Activated T-cell treated with anti-CD3 and anti-CD28 coated beads, Interleukin-2, amount 50 U/mL, for 1 hour (primary cell): Measurements from ENCODE around the gene OTOS.

ENCODE experiments used
- DNase-seq: peaks from one replicate; pipeline ENCODE4 v3.0.0-alpha.2; 2020

OTOS gene

GRCh38 chr2:240140511-240140910 is at the start of gene OTOS:
OTOS (minus strand) TSS chr2:240140658; CDS start chr2:240140326, 332 bp downstream.
- no peak for DNase-seq

GRCh38 chr2:240189686-240190085 is 49.2 kb upstream of the OTOS start:
- DNase-seq = no peak

DNA sequence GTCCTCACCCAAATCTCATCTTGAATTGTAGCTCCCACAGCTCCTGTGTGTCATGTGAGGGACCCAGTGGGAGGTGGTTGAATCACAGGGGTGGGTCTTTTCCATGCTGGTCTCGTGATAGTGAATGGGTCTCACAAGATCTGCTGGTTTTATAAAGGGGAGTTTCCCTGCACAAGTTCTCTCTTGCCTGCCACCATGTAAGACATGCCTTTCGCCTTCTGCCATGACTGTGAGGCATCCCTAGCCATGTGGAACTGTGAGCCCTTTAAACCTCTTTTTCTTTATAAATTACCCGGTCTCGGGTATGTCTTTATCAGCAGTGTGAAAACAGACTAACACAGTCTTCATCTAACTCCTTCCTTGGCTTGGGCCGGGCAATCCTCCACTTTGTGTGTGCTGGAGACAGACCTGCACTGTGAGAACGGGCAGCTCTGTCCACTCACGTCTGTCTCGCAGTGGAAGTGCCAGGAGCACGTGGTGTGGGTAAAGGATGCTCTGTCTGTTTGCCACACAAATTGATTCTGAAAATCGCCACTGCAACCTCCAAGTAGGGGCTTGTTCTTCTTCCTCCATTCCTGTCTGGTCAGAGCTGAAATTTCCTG is 47.6 kb upstream of the OTOS start:
- no peak for DNase-seq

DNA sequence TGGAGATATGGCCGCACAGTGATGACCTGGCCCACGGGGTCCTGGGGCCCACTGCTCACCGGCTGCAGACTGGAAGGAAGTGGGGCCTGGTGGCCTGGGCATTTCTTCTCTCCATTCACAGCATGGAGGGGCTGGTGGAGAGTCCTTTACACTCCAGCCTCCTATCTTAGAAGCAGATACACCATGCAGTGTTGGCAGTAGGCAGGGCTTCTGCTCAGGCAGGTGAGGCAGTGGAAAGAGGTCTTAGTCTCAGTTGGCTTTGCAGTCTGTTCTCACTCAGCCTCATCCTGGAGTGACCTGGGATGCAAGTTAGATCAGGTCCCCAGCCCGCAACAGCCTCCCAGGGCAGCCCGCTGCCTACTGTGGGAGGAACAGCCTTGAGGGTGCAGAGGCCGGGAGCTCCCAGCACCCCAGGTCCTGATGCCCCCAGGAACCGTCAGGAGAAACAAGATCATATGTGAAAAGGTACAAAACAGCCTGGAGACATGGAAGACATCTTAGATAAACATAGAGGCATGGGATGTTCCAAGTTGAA is 45.8 kb upstream of the OTOS start:
- no peak for DNase-seq

- no peak for DNase-seq
Observed at GRCh38 chr2:240184656-240185055, 44.2 kb upstream of the OTOS start.

DNA sequence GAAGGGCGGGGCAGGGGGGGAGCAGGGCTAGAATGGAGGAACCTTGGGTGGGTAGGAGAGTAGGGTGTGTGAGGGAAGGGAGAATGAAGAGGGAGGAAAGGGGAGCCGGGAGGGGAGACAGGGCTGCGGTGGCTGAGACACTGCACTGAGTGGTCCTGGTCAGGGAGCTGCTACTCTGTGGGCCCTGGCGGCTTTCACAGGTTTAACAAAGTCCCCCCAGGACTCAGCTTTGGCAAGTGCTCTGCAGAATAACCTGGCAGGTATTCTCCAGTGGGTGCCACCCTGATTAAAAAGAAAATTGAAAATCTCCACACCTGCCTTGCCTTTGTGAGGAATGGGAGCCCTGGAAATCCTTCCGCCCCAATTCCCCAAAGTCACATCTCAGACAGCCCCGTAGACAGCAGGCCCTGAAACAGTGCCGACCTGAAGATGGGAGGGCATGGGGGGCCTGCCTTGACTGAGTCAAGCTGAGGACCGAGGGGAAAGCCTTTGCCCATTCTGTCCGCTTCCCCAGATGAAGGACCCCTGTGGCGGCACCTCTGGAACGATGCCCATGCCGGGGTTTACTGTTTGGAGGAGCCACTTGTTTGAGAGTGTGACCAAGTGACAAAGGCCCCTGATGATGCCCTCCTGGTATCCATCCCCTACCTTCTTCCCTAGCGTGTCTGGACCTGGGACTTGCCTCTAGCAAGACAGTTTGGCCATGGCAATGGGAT is 43.6 kb upstream of the OTOS start:
- DNase-seq = no peak

GRCh38 chr2:240183006-240183874 is 42.8 kb upstream of the OTOS start:
- no peak for DNase-seq

- no peak for DNase-seq
Observed at GRCh38 chr2:240182476-240182875, 42.0 kb upstream of the OTOS start.

- DNase-seq = no peak
Observed at GRCh38 chr2:240182001-240182400, 41.5 kb upstream of the OTOS start.

GRCh38 chr2:240179941-240180666 is 39.6 kb upstream of the OTOS start:
- no peak for DNase-seq

GRCh38 chr2:240179186-240179815 is 38.8 kb upstream of the OTOS start:
- no peak for DNase-seq

- DNase-seq = no peak
Observed at GRCh38 chr2:240178564-240178963, 38.1 kb upstream of the OTOS start.

- no peak for DNase-seq
Observed at GRCh38 chr2:240174496-240174895, 34.0 kb upstream of the OTOS start.

GRCh38 chr2:240172071-240172895 is 31.8 kb upstream of the OTOS start:
- DNase-seq = no peak

DNA sequence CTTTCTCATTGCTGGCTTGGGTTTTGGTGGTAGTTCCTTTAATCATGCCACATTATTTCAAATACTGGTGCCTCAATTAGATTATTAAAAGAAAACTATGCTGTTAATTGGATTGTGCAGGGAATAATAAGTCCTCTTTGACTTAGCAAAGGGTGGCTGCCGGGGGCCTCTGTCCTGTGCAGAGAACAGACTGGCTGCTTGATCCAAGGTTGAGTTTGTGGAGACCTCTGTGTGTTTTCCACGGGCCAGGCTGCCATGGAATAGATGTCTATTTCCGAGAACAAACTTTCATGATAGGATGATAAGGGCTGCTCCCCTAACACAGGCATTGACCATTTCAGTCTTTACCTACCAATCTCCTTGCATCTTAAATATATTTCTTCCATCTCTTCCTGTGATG is 30.4 kb upstream of the OTOS start:
- DNase-seq = no peak

DNA sequence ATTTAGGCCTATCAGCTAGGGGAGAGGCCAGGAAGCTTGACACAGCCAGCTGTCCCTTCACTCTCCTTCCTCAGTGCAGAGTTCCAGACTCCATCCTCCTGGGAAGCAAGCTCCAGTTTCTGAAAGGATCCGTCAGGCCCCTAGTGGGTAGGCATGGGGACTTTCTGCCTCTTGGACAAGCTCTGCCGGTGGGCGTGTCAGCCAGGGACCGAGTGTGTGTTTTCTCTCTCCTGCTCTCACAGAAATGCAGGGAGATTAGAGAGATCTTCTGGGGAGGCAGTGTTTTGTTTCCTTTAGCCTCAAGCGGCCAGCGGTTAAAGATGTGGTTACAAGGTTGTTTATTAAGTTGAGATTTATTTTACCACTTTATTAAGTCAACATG is 29.9 kb upstream of the OTOS start:
- DNase-seq = no peak

DNA sequence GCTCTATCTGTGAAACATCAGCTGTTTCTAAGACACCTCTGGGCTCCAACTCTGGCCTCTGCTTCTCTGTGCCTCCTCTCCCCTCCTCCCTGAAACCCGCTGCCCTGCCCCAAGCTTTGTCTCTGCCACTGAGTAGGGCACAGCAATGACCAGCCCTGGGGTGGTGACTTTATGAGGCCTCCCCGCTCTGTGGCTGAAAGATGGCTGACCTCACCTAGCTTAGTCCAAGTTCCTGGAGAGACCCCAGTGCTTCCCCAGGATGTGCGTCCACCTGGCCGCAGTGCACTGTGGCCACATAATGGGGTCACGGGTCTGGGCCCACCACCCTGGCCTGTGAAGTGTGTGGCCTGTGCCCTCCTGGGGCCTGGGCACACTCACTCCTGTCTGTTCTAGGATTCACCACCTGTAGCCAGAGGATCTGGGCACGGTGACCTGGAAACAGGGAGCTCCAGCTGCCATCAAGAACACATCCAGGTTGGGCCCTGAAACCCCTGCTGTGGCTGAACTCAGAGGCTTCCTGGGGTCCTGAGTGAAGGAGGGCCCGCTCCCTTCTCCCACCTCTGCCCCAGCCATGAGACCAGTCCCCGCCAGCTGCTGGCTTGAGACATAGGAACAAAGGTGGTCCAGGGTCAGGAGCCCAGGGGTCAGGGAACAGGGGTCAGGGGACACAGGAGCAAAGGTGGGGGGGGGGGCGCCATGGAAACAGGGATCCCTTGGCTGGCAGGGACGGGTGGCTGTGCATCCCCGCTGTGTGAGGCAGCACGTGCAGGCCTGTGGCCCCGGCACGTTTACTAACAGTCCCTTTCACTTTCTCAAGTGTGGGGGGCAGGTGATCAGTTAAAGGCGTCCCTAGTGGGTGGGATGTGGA is 29.3 kb upstream of the OTOS start:
- no peak for DNase-seq

DNA sequence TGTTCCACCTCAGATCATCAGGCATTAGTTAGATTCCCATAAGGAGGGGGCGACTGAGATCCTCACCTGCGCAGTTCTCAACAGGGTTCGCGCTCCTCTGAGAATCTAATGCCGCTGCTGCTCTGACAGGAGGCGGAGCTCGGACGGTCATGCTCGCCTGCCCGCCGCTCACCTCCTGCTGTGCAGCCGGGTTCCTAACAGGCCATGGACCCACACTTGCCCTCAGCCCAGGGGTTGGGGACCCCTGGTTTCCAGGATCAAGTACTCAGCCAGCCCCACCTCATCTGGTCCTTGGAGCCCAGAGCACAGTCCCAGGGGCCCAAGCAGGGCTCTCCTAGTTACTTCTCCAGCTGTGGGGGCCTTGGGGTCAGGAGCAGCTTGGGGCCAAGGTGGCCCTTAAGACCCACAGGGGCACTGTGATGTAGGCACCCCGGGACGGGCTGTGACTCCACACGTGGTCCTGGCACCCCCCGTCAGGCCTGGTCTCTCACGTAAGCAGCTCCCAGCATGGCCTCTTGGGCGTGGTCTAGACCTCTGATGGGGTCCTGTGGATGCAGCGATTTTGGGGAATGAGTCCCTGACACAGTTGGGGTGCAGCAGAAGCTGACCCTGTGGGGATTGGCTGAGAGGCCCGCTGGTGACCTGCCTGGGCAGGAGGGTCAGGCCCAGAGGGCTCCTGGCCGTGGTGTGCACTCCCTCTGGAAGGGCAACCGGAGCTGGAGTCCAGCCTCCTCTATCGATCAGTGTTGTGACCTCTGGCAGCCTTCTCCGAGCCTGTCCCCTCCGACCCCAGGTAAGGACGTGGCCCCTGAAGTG is 28.3 kb upstream of the OTOS start:
- no peak for DNase-seq

DNA sequence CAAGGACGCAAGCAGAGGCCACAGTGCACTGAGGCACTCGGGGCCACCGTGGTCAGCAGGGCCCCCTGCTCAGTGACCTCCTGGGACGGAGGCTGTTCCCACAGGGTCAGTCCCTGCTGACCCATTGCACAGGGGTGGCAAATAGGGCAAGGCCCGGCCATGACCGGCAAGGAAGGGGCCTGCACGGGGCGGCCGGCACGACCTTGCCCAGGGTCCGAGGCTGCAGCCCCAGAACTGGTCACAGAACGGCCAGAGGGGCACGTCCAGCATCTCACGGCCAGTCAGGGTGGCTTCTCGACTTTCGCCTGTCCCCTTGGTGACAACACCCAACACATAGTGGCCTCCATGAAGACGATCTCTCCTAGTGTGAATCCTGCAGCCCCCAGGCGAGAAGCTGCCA is 27.6 kb upstream of the OTOS start:
- no peak for DNase-seq

GRCh38 chr2:240167588-240167880 is 27.1 kb upstream of the OTOS start:
- no peak for DNase-seq
